ENCODE data around the gene GRIN2C.
A peak's percentile ranks its signal among the peaks of the same experiment; 100 is the strongest.
"Not testable (repeated sequence)": the region's sequence is repeated elsewhere in the genome, so short reads cannot be mapped to it uniquely, and the experiment has no call there.

The GRIN2C gene

GRCh38 chr17:74859459-74860228 is at the start of gene GRIN2C:
Gene GRIN2C, minus strand, starts transcription at chr17:74859885. Its CDS starts 4,793 bp downstream, at chr17:74855092.
- peak; percentile 53 for DNase-seq

DNA sequence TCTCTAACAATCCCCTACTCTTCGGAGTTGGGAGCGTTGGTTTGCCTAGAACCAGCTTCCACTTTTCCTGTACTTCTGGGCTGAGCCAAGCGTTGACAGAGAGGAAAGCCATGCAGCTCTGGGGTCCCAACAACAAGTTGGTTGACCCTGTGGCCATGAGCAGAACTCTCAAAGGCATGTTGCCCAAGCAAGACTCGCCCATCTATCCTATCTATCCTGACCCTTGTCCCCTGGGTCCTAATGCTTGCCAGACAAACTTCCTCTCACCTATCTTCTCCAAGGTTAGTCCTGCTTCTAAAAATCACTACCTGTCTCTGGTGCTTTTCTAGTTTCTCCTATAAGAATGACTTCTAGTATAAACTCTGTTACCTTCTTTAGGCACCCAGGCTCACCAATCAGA is 49.4 kb upstream of the GRIN2C start:
- not testable (repeated sequence) for DNase-seq

DNA sequence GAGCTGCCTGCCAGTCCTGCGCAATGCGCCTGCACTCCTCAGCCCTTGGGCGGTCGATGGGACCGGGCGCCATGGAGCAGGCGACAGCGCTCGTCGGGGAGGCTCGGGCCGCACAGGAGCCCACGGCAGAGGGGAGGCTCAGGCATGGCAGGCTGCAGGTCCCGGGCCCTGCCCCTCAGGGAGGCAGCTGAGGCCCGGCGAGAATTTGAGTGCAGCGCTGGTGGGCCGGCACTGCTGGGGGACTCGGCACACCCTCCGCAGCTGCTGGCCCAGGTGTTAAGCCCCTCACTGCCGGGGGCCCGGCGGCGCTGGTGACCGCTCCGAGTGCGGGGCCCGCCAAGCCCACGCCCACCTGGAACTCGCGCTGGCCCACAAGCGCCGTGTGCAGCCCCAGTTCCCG is 47.3 kb upstream of the GRIN2C start:
- no peak for DNase-seq

DNA sequence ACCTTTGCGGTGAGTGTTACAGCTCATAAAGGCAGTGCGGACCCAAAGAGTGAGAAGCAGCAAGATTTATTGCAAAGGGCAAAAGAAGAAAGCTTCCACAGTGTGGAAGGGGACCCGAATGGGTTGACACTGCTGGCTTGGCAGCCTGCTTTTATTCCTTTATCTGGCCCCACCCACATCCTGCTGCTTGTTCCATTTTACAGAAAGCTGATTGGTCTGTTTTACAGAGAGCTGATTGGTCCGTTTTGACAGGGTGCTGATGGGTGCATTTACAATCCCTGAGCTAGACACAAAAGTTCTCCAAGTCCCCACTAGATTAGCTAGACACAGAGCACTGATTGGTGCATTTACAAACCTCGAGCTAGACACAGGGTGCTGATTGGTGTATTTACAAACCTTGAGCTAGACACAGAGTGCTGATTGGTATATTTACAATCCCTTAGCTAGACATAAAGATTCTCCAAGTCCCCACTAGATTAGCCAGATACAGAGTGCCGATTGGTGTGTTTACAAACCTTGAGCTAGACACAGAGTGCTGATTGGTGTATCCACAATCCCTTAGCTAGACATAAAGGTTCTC is 46.6 kb upstream of the GRIN2C start:
- DNase-seq, result not testable (repeated sequence)

- no peak for DNase-seq
Observed at GRCh38 chr17:74904687-74905409, 45.2 kb upstream of the GRIN2C start.

DNA sequence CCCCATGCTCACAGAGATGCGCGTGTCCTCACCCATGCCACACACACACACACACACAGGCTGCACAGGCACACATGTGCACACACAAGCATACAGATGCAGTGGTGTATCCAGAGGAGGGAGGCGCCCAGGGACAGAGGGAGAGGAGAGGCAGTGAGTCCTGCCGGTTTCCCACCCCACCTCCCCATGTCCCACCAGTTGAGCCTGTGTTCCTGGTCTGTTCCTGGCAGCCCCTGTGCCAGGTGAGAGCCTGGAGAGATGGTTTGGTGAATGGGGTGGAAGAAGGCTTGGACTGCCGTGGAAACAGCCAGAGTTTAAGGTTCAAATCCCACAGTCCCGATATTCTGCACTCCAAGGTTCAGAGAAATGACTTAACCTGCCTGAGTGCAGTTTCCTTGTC is 44.0 kb upstream of the GRIN2C start:
- no peak for DNase-seq

- DNase-seq, result no peak
Observed at GRCh38 chr17:74903034-74903433, 43.3 kb upstream of the GRIN2C start.

GRCh38 chr17:74901353-74902135 is 41.9 kb upstream of the GRIN2C start:
- DNase-seq, result no peak

DNA sequence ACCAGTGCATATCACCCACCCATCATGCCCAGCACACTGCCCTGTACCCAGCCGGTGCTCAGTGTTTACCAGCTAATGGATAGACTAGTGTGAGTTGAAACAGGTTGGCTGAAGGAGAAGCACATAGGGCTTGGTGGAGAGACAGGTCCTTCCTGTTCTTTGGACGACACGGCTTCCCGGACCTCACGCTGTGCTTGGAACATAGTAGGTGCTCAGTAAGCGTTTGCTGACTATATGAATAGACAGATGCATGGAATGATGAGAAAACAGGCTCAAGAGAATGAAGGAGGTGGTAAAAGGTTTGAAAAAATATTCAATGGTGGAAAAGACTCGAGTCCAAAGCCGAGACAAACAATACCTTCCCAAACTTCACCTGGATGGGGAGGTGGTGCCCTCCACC is 40.5 kb upstream of the GRIN2C start:
- no peak for DNase-seq

DNA sequence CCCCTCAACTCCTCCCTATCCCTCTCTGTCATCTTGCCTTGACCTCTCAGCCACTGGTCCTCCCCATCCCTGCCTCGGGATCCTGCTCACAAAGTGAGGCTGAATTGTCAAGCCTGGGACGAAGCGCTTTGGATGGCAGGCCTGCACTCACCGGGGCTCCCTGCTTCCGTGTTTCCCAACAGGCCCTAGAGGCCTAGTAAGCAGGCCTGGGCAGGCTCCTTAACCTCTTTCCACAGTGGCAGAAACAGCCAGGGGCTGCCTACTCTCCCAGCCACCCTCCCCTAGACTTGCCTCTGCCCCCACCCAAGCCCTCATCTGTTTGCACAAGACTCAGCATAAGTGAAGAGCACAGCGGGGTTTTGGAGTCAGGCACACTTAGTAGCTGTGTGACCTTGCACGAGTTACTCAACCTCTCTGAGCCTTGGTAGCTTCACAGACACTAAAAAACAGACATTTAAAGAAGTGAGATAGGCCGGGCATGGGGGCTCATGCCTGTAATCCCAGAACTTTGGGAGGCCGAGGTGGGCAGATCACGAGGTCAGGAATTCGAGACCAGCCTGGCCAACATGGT is 38.8 kb upstream of the GRIN2C start:
- no peak for DNase-seq

GRCh38 chr17:74893936-74894671 is 34.4 kb upstream of the GRIN2C start:
- DNase-seq, result peak; percentile 26

DNA sequence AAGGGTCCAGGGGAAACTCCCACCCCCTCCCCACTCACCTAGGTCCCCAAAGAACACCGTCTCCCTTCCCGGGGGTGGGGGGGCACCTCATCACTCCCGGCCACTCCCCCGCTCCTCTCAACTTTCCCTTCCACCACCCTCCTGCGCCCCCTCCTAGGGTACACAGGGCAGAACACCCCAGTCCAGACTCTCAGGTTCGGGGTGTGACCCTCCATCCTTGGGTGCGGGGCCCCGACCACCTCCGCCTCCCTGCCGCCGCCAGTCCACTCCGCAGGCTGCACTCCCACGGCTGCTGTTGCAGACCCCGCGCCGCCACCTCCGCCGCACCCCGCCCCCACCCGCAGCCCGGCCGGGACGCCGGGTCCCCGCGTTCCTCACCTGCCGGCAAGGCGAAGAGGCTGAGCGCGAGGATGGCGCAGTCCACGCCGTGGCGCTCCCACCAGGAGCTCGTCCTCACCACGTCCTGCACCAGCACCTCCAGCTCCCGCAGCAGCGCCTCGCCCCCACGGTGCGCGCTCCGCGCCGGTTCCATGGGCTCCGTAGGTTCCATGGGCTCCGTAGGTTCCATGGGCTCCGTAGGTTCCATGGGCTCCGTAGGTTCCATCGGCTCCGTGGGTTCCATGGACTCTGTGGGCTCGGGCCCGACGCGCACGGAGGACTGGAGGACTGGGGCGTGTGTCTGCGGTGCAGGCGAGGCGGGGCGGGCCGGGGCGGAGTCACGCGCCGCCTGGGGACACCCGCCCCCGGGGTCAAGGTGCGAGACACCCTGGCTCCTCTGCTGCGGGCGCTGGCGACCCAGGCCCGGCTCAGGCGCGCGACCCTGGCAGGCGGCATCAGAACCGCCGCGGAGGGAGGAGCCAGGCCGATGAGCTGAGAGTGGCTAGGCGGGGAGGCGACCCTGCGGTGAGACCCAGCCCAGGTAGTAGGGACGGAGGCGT is 33.6 kb upstream of the GRIN2C start, which contains the start of gene FADS6:
TSS of gene FADS6 (minus strand) at position 660 of the 938 bp plus-strand sequence. CDS start at position 622, 38 bp downstream.
- peak; percentile 32 for DNase-seq

GRCh38 chr17:74892013-74892841 is 32.5 kb upstream of the GRIN2C start:
- DNase-seq, result peak; percentile 10

- DNase-seq, result no peak
Observed at GRCh38 chr17:74890554-74890953, 30.9 kb upstream of the GRIN2C start.

DNA sequence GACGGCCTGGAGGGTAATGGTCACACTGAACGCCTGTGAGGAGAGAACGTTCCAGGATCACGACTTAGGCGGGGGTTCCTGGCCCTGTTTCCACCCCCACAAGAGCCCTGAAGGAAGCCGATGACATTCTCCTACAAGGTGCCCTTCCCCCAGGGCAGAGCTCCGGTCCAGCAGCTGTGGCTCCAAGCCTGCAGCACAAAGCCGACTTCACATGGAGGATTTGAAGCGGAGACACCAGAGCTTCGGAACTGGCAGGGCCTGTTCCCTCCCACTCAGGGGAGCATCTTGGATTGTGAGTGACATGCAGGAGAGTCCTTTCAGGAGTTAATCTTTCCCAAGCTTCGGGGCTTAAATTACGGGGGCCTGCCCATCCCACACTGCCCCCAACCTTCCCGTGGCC is 28.8 kb upstream of the GRIN2C start:
- DNase-seq, result peak; percentile 34

GRCh38 chr17:74883241-74883745 is 23.6 kb upstream of the GRIN2C start:
- DNase-seq, result no peak

DNA sequence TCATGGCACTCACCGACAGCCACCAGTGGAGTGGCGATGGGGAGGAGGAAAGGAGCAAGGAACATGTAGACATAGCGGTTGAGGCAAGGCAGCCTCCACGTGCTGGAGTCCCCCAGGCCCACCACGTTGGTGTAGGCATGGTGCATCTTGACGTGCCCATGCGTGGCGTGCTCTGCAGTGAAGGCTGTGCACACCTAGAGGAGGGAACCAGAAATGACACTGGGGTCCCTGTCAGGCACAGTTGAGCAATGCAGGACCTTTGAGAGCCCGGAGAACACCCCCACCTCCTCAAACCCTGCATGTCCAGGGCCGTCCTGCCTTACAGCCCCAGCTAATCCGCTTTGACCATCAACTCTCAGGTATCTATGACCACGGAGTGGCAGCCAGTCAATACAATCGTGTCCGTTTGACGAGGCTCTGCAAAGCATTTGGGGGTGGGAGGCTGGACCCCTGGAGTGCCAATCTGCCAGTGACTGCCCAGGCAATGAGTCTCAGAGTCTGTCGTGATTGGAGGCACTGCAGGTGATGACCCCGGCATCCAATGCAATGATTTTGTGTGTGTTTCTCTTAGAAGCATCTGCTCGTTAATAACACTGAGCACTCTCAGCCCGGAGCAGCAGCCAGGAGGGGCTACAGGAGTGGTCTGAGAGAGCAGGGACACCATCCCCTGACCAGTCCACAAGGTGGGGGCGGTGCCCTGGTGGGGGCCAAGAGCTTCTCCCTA is 23.0 kb upstream of the GRIN2C start:
- peak; percentile 44 for DNase-seq

DNA sequence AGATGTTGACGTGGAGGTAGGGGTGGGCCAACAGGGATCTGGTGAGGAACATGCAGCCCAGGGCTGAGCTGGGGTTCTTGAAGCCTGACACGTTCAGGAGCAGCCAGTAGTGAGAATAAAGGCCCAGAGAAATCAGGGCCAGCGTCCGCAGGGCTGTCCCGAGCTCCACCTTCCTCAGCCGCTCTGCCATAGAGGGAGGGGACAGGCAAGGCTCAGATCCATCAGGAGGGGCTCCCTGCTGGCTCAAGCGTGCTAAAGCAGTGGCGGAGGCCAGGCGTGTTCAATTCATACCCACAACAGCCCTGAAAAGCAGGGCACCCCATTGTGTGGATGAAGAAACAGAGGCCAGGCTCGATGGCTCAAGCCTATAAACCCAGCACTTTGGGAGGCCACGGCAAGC is 21.4 kb upstream of the GRIN2C start:
- DNase-seq, result no peak

DNA sequence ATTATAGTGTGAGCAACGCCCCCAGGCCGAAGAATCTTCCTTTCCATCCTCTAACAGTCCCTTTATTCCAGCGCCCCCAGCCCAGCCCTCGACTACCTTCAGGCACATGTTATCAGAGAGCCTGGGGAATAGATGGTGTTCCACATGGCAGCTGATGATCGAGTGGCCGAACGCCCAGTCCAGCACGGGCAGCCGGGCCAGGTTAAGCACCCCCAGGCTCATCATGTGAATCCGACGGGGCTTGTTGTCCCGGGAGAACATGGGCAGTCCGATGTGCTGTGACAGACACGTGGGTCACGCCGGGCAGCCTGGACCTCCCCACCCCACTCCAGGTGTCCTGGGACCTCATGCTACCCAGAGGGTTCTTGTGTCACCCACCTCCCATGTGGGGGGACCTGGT is 19.6 kb upstream of the GRIN2C start:
- DNase-seq, result no peak
